Measurements from ENCODE around the gene GRIP1.
A peak's percentile ranks its signal among the peaks of the same experiment; 100 is the strongest.

GRIP1 gene

GRCh38 chr12:66693901-66694513, 15.1 kb upstream of the GRIP1 start:
- peak; percentile 35 for DNase-seq

GRCh38 chr12:66692986-66693385, 14.1 kb upstream of the GRIP1 start:
- no peak for DNase-seq

GRCh38 chr12:66692170-66692569, 13.3 kb upstream of the GRIP1 start:
- no peak for DNase-seq

- DNase-seq: peak; percentile 67
These were observed 10.1 kb upstream of the GRIP1 start for GRCh38 chr12:66688846-66689439.

GRCh38 chr12:66684222-66684621, 5.3 kb upstream of the GRIP1 start:
- no peak for DNase-seq

- DNase-seq: no peak
These were observed 4.9 kb upstream of the GRIP1 start for GRCh38 chr12:66683822-66684221.

GRCh38 chr12:66683073-66683472, 4.2 kb upstream of the GRIP1 start:
- no peak for DNase-seq

GRCh38 chr12:66679461-66680084, 697 bp upstream of the GRIP1 start:
- peak; percentile 43 for DNase-seq

GRCh38 chr12:66676241-66676640, 2.6 kb downstream of the GRIP1 start:
- no peak for DNase-seq

- no peak for DNase-seq
These were observed 4.3 kb downstream of the GRIP1 start for GRCh38 chr12:66674495-66675122.

GRCh38 chr12:66669541-66669940, 9.3 kb downstream of the GRIP1 start:
- peak; percentile 96 for DNase-seq

GRCh38 chr12:66668311-66668710, 10.6 kb downstream of the GRIP1 start:
- peak; percentile 61 for DNase-seq

- no peak for DNase-seq
These were observed 11.0 kb downstream of the GRIP1 start for GRCh38 chr12:66667906-66668305.

GRCh38 chr12:66666481-66666880, 12.4 kb downstream of the GRIP1 start:
- no peak for DNase-seq

- DNase-seq: no peak
These were observed 13.4 kb downstream of the GRIP1 start for GRCh38 chr12:66665435-66665985.

GRCh38 chr12:66664076-66664475, 14.8 kb downstream of the GRIP1 start:
- DNase-seq: no peak

GRCh38 chr12:66663611-66664010, 15.3 kb downstream of the GRIP1 start:
- DNase-seq: no peak

- DNase-seq: peak; percentile 78
These were observed 16.1 kb downstream of the GRIP1 start for GRCh38 chr12:66662729-66663128.

- no peak for DNase-seq
These were observed 16.7 kb downstream of the GRIP1 start for GRCh38 chr12:66662179-66662578.

GRCh38 chr12:66661357-66661756, 17.5 kb downstream of the GRIP1 start:
- DNase-seq: no peak

- DNase-seq: no peak
These were observed 25.1 kb downstream of the GRIP1 start for GRCh38 chr12:66653796-66654195.

- peak; percentile 34 for DNase-seq
These were observed 30.7 kb downstream of the GRIP1 start for GRCh38 chr12:66648033-66648735.

GRCh38 chr12:66647034-66647691, 31.7 kb downstream of the GRIP1 start:
- DNase-seq: no peak
